ENCODE data around the gene RPS6KA4. TPM values are rescaled to one million over a fixed set of nuclear protein-coding genes. Genes with fewer than 3 reads are reported as not detected.

Gene RPS6KA4
- total RNA-seq, 4 donors from 2014 or later: 2.4 to 37.4 (median 29.3) TPM

DNA sequence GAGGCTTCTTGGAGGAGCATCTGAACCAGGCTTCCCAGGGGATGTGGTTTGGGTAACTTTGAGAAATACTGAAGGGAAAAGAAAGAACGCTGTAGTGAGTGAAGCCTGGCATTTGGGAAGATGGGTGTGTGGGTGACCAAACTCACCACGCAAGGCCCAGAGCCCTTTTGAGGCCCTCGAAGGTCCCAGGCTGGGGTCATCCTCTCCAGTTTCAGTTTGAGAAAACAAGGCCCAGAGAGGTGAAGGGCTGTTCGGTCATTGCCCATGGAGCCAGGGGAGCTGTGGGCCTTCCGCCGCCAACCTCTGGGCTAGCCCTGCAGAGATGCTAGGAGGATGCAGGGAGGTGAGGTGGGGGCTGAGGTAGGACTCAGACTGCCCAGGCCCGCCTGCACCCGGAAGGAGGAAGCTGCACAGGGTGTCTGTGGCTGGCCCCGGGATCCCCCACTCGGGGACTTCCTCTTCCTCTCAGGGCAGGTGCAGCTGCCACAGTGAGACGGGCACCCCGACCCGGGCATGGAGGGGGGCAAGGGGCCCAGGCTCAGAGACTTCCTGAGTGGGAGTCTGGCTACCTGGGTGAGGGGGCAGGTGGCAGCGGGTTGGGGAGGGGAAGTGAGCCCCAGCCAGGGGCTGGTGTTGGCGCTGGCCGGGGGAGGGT lies 19.1 kb upstream of the RPS6KA4 start, which contains the start of gene CCDC88B:
Gene CCDC88B, plus strand, starts transcription at position 451 of the 655 bp plus-strand sequence. Its CDS starts 63 bp downstream, at position 514.
- no peak for DNase-seq
- H3K27me3 ChIP-seq: no peaks in the 10 kb centered on the region
- no peaks in the 10 kb centered on the region for H3K36me3 ChIP-seq
- TF ChIP-seq, protein P1, sequence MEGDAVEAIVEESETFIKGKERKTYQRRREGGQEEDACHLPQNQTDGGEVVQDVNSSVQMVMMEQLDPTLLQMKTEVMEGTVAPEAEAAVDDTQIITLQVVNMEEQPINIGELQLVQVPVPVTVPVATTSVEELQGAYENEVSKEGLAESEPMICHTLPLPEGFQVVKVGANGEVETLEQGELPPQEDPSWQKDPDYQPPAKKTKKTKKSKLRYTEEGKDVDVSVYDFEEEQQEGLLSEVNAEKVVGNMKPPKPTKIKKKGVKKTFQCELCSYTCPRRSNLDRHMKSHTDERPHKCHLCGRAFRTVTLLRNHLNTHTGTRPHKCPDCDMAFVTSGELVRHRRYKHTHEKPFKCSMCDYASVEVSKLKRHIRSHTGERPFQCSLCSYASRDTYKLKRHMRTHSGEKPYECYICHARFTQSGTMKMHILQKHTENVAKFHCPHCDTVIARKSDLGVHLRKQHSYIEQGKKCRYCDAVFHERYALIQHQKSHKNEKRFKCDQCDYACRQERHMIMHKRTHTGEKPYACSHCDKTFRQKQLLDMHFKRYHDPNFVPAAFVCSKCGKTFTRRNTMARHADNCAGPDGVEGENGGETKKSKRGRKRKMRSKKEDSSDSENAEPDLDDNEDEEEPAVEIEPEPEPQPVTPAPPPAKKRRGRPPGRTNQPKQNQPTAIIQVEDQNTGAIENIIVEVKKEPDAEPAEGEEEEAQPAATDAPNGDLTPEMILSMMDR (IDR thresholded peaks at IDR 0.05): no peak
- TF ChIP-seq POLR2A (IDR thresholded peaks at IDR 0.05): no peak
- H3K27ac ChIP-seq: no peak within 1 kb of the TSS
- no peaks in the 10 kb centered on the region for H3K9me3 ChIP-seq
- no peaks in the 10 kb centered on the region for H3K4me1 ChIP-seq
- no peak within 1 kb of the TSS for H3K4me3 ChIP-seq
- intact Hi-C loops (cut with DNase I; ENCODE audit: low total_unique reads): no loop called here

DNA sequence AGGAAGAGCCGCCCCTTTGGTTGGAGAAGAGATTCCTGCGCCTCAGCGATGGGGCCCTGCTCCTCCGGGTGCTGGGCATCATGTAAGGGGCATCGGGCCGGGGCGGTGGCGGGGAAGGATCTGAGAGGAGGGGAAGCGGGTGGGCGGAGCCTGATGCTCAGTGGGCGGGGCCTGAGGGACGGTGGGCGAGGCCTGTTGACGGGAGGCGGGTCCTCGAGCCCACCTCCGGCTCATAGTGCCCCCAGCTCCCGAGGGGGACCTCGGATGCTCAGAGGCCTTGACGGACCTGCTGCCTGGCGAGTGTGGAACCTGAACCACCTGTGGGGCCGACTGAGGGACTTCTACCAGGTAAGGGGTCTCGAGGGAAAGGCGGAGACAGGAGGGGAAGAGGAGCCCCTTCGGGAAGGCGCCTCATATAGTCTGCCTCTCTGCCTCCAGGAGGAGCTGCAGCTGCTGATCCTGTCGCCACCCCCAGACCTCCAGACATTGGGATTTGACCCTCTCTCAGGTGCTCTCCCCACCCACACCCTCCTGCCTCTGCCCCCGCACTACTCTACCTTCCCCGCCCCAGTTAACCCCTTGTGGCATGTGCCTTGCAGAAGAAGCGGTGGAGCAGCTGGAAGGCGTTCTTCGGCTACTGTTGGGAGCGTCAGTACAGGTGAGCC lies 18.2 kb upstream of the RPS6KA4 start:
- no peak overlapping the region for H3K27ac ChIP-seq
- DNase-seq: no peak
- H3K36me3 ChIP-seq: no peaks in the 10 kb centered on the region
- H3K4me1 ChIP-seq: no peaks in the 10 kb centered on the region
- no peak overlapping the region for H3K4me3 ChIP-seq
- TF ChIP-seq, protein P1 (IDR thresholded peaks at IDR 0.05): no peak
- TF ChIP-seq POLR2A (IDR thresholded peaks at IDR 0.05): no peak
- H3K27me3 ChIP-seq: no peaks in the 10 kb centered on the region
- intact Hi-C loops (cut with DNase I; ENCODE audit: low total_unique reads): no loop called here
- H3K9me3 ChIP-seq: no peaks in the 10 kb centered on the region

DNA sequence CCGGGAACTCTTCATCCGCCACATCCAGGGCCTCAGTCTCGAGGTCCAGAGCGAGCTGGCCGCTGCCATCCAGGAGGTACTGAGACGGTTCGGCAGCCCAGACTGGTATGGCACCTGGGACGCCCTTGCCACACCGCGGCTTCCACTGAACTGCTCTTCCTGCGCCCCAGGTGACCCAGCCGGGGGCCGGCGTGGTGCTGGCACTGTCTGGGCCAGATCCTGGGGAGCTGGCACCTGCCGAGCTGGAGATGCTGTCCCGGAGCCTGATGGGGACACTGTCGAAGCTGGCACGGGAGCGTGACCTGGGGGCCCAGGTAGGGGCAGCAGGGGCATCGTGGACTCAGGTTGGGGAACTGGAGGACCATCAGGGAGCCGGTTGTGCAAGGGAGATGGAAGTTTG lies 17.5 kb upstream of the RPS6KA4 start:
- Histone ChIP-seq H3K4me3 (no peak overlapping the region), H3K4me1 (no peaks in the 10 kb centered on the region), H3K27me3 (no peaks in the 10 kb centered on the region), H3K27ac (no peak overlapping the region), H3K9me3 (no peaks in the 10 kb centered on the region), H3K36me3 (no peaks in the 10 kb centered on the region)
- TF ChIP-seq POLR2A (IDR thresholded peaks at IDR 0.05): no peak
- TF ChIP-seq, protein P1 (IDR thresholded peaks at IDR 0.05): no peak
- intact Hi-C loops (cut with DNase I; ENCODE audit: low total_unique reads): no loop called here
- DNase-seq: no peak

DNA sequence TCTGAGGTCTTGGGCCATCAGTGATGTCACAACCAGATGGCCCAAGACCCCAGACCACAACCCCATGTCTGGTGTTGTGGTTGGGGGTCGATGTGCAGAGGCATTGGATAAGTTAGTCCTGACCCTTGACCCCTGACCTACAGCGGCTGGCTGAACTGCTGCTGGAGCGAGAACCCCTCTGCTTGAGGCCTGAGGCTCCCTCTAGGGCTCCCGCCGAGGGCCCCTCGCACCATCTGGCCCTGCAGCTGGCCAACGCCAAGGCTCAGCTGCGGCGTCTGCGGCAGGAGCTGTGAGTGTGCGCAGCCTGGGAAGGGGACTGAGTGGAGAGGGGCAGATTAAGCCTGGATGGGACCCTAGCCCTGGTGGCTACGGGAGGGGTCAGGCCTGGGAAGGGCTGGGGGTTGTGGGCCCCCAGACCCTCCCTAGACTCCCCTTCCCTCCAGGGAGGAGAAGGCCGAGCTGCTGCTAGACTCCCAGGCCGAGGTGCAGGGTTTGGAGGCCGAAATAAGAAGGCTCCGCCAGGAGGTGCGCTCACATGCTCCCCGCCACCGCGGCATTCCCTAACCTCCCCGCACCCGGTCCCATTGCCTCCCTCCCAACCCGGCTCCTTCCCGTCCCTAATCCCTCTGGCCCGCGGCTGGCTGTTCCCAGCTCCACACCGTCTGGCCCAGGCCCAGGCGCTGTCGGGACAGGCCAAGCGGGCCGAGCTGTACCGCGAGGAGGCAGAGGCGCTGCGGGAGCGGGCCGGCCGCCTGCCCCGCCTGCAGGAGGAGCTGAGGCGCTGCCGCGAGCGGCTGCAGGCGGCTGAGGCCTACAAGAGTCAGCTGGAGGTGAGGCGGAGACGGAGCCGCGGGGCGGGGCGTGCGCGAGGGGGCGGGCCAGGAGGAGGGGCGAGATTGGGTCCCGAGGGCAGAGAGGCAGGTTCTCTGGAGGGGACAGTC lies 16.8 kb upstream of the RPS6KA4 start:
- TF ChIP-seq, protein P1 (IDR thresholded peaks at IDR 0.05): peak in 3 of 4 experiments; percentile 44 to 56 (median 54)
- TF ChIP-seq POLR2A (IDR thresholded peaks at IDR 0.05): peak in 1 of 2 donors; percentile 35
- Histone ChIP-seq H3K27me3 (no peaks in the 10 kb centered on the region), H3K9me3 (no peaks in the 10 kb centered on the region), H3K4me1 (no peaks in the 10 kb centered on the region), H3K27ac (peak overlapping the region; percentile 7 to 9), H3K36me3 (no peaks in the 10 kb centered on the region), H3K4me3 (peak overlapping the region in 1 of 2 donors; percentile 30)
- intact Hi-C loops (cut with DNase I; ENCODE audit: low total_unique reads): no loop called here
- DNase-seq: peak; percentile 80 to 89

Data from uterus (tissue), 4 donors.